ENCODE measurements around the gene TRIM41. TPM values are rescaled to one million over a fixed set of nuclear protein-coding genes. Genes with fewer than 3 reads are reported as not detected.

Gene TRIM41
- total and polyA plus RNA-seq, 2 experiments from 2014 or later = 6.2 to 8.7 TPM

- peak overlapping the region; percentile 27; the same call in 1 of the 2 replicates for H3K4me3 ChIP-seq
- H3K4me1 ChIP-seq (ENCODE audit: insufficient read depth) = peaks cover 37% of the 10 kb centered on the region
- TF ChIP-seq, protein P1, sequence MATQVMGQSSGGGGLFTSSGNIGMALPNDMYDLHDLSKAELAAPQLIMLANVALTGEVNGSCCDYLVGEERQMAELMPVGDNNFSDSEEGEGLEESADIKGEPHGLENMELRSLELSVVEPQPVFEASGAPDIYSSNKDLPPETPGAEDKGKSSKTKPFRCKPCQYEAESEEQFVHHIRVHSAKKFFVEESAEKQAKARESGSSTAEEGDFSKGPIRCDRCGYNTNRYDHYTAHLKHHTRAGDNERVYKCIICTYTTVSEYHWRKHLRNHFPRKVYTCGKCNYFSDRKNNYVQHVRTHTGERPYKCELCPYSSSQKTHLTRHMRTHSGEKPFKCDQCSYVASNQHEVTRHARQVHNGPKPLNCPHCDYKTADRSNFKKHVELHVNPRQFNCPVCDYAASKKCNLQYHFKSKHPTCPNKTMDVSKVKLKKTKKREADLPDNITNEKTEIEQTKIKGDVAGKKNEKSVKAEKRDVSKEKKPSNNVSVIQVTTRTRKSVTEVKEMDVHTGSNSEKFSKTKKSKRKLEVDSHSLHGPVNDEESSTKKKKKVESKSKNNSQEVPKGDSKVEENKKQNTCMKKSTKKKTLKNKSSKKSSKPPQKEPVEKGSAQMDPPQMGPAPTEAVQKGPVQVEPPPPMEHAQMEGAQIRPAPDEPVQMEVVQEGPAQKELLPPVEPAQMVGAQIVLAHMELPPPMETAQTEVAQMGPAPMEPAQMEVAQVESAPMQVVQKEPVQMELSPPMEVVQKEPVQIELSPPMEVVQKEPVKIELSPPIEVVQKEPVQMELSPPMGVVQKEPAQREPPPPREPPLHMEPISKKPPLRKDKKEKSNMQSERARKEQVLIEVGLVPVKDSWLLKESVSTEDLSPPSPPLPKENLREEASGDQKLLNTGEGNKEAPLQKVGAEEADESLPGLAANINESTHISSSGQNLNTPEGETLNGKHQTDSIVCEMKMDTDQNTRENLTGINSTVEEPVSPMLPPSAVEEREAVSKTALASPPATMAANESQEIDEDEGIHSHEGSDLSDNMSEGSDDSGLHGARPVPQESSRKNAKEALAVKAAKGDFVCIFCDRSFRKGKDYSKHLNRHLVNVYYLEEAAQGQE (IDR thresholded peaks at IDR 0.05; ENCODE audit: unreplicated experiment) = no peak
- no peak for TF ChIP-seq STAT1 (IDR thresholded peaks at IDR 0.05; ENCODE audit: unreplicated experiment)
- no peak for TF ChIP-seq ZNF462 (CRISPR knock-in tag; IDR thresholded peaks at IDR 0.05)
- TF ChIP-seq JUNB (IDR thresholded peaks at IDR 0.05; ENCODE audit: unreplicated experiment) = no peak
- no peak for TF ChIP-seq CTCF (conservative IDR thresholded peaks at IDR 0.05; ENCODE audit: low read depth in 2 of 2)
- no peak for TF ChIP-seq ZNF331 (CRISPR knock-in tag; IDR thresholded peaks at IDR 0.05; ENCODE audit: low read depth)
- no peak for TF ChIP-seq EZH2 (IDR thresholded peaks at IDR 0.05; ENCODE audit: low read depth, unreplicated experiment)
- TF ChIP-seq ETS1 (IDR thresholded peaks at IDR 0.05) = no peak
- TF ChIP-seq POLR2AphosphoS5 (IDR thresholded peaks at IDR 0.05; ENCODE audit: low read depth) = no peak
- TF ChIP-seq ZNF114 (CRISPR knock-in tag; IDR thresholded peaks at IDR 0.05) = no peak
- TF ChIP-seq CREB1 (CRISPR knock-in tag; IDR thresholded peaks at IDR 0.05; ENCODE audit: low read depth) = no peak
- TF ChIP-seq NANOG (IDR thresholded peaks at IDR 0.05; ENCODE audit: borderline replicate concordance) = no peak
- no peak for TF ChIP-seq EZH2phosphoT487 (IDR thresholded peaks at IDR 0.05; ENCODE audit: unreplicated experiment)
- peaks cover 10% of the 10 kb centered on the region for H3F3A ChIP-seq (replicated peaks; ENCODE audit: low read depth)
- peaks cover 41% of the 10 kb centered on the region for H3K4me1 Mint-ChIP-seq
- H3K79me2 ChIP-seq (replicated peaks; ENCODE audit: insufficient read depth) = no peaks in the 10 kb centered on the region
- H3K9me3 Mint-ChIP-seq = no peaks in the 10 kb centered on the region; the same call in 2 of the 3 replicates
- no peak for ATAC-seq
- no peaks in the 10 kb centered on the region; the same call in 1 of the 2 replicates for H4K20me1 ChIP-seq (replicated peaks; ENCODE audit: insufficient read depth)
- H3K27me3 Mint-ChIP-seq (ENCODE audit: insufficient read depth, low read depth, poor library complexity) = peaks cover 51% of the 10 kb centered on the region
- H3K9me2 ChIP-seq (ENCODE audit: insufficient read depth) = no peaks in the 10 kb centered on the region
- H3K36me3 Mint-ChIP-seq (ENCODE audit: low read depth) = no peaks in the 10 kb centered on the region
- no peak overlapping the region for H2AFZ ChIP-seq
- peak overlapping the region; percentile 65; the same call in 1 of the 2 replicates for H3K4me2 ChIP-seq
- H3K4me3 Mint-ChIP-seq = peak overlapping the region; percentile 22; the same call in 1 of the 3 replicates
- peaks cover 83% of the 10 kb centered on the region for H3K27me3 ChIP-seq (ENCODE audit: insufficient read depth)
- H3K27ac ChIP-seq (ENCODE audit: low read depth) = no peak overlapping the region
- DNase-seq (ENCODE audit: low spot score) = no peak
- no peaks in the 10 kb centered on the region for H3K36me3 ChIP-seq (ENCODE audit: insufficient read depth)
- no peak overlapping the region for H3K27ac Mint-ChIP-seq
Observed at GRCh38 chr5:181198106-181198685, 24.9 kb upstream of the TRIM41 start.

Measured in GM23338 (cell line).